GM12873 (cell line): ENCODE data around the gene SERP2.

Experiments
- CTCF ChIP-seq: IDR thresholded peaks from 2 replicates; pipeline ENCODE4 v1.5.1; 2012; ENCODE audit warnings: low read depth, mild to moderate bottlenecking, moderate library complexity, low read length, control low read depth; ENCODE audit not compliant: insufficient read depth; ENCODE audit errors: missing control alignments

SERP2 gene

GRCh38 chr13:44334751-44335150 lies 38.9 kb upstream of the SERP2 start:
- TF ChIP-seq CTCF, result no peak

GRCh38 chr13:44336934-44337333 lies 36.7 kb upstream of the SERP2 start:
- TF ChIP-seq CTCF, result no peak

- no peak for TF ChIP-seq CTCF
Observed at GRCh38 chr13:44337581-44337980, 36.0 kb upstream of the SERP2 start.

- TF ChIP-seq CTCF, result no peak
Observed at GRCh38 chr13:44340508-44340907, 33.1 kb upstream of the SERP2 start.

- TF ChIP-seq CTCF, result no peak
Observed at GRCh38 chr13:44342741-44343140, 30.9 kb upstream of the SERP2 start.

GRCh38 chr13:44346534-44346933 lies 27.1 kb upstream of the SERP2 start:
- TF ChIP-seq CTCF, result no peak

GRCh38 chr13:44347301-44347700 lies 26.3 kb upstream of the SERP2 start:
- no peak for TF ChIP-seq CTCF
